ENCODE data around the gene HDAC4.

- TF ChIP-seq CTCF (IDR thresholded peaks at IDR 0.05), result no peak
- no peak for TF ChIP-seq POLR2A (IDR thresholded peaks at IDR 0.05)
- no peak for TF ChIP-seq EP300 (IDR thresholded peaks at IDR 0.05)
- no peak for TF ChIP-seq POLR2AphosphoS5 (IDR thresholded peaks at IDR 0.05)
Observed at GRCh38 chr2:239064253-239064652, 336.6 kb downstream of the HDAC4 start.

Data from stomach (tissue), 4 donors.